IMR-90 (cell line): ENCODE results near the gene GABRG2. TPM values are rescaled to one million over a fixed set of nuclear protein-coding genes. Genes with fewer than 3 reads are reported as not detected.

ENCODE experiments used
- ATAC-seq: fragments of 200-7000 bp; cut with Tn5 transposase; 2 replicates; pipeline ENCODE4 v1.9.1; 2020; ENCODE audit warnings: low read depth, mild to moderate bottlenecking, moderate library complexity
- BruUV-seq: library from RNA; stranded (reverse); fragments of 400-500 nt; replicated peaks from 2 replicates; lab custom pipeline; 2021; lab: Mats Ljungman, UMichigan
- CTCF ChIA-PET: fragments of 300-600 bp; formaldehyde crosslinking; extraction: SDS; loops from one replicate; lab custom pipeline; 2021; ENCODE audit warnings: antibody characterized with exemption; lab: Yijun Ruan, JAX
- POLR2A ChIA-PET: fragments of 300-600 bp; sonication (Branson Sonifier 250); formaldehyde crosslinking; loops from one replicate; lab custom pipeline; 2022; ENCODE audit warnings: antibody characterized with exemption; ENCODE audit not compliant: unreplicated experiment; lab: Charles Lee
- DNase-seq: peaks from one replicate; pipeline ENCODE4 v3.0.0; 2013
- H2AFZ ChIP-seq: replicated peaks from 2 replicates; pipeline ENCODE3; 2013; ENCODE audit warnings: low read length, mild to moderate bottlenecking; ENCODE audit not compliant: poor library complexity
- H2AK5ac ChIP-seq: 2 replicates; pipeline ENCODE4 v1.6.1; 2013; ENCODE audit warnings: low read depth, low read length, inconsistent platforms
- H2AK9ac ChIP-seq: replicated peaks from 2 replicates; pipeline ENCODE3; 2013; ENCODE audit warnings: mild to moderate bottlenecking, low read depth, low read length, moderate library complexity; ENCODE audit not compliant: poor library complexity
- H2BK120ac ChIP-seq: 2 replicates; pipeline ENCODE4 v1.6.1; 2013; ENCODE audit warnings: low read depth, low read length, inconsistent platforms
- H2BK15ac ChIP-seq: 3 replicates; pipeline ENCODE4 v1.6.1; 2013; ENCODE audit warnings: low read depth, low read length, inconsistent platforms
- H2BK20ac ChIP-seq: 2 replicates; pipeline ENCODE4 v1.6.1; 2013; ENCODE audit warnings: low read depth, mild to moderate bottlenecking, inconsistent platforms, low read length, moderate library complexity
- H2BK5ac ChIP-seq: 2 replicates; pipeline ENCODE4 v1.6.1; 2013; ENCODE audit warnings: mild to moderate bottlenecking, low read depth, low read length, inconsistent platforms; ENCODE audit not compliant: poor library complexity, severe bottlenecking
- H3K14ac ChIP-seq: replicated peaks from 2 replicates; pipeline ENCODE4 v1.6.1; 2013; ENCODE audit warnings: low read depth, low read length, inconsistent platforms
- H3K18ac ChIP-seq: 2 replicates; pipeline ENCODE4 v1.6.1; 2013; ENCODE audit warnings: low read depth, low read length, control low read depth
- H3K23ac ChIP-seq: 2 replicates; pipeline ENCODE4 v1.6.1; 2013; ENCODE audit warnings: low read depth, low read length, inconsistent platforms
- H3K27ac ChIP-seq: 2 replicates; pipeline ENCODE4 v1.5.1; 2013; ENCODE audit warnings: mild to moderate bottlenecking, control low read depth, low read length; ENCODE audit not compliant: insufficient read depth
- H3K27me3 ChIP-seq: 2 replicates; pipeline ENCODE4 v1.6.1; 2013; ENCODE audit warnings: low read length; ENCODE audit not compliant: control insufficient read depth, insufficient read depth
- H3K36me3 ChIP-seq: 2 replicates; pipeline ENCODE4 v1.6.1; 2013; ENCODE audit warnings: low read length, mixed read lengths; ENCODE audit not compliant: control insufficient read depth, insufficient read depth
- H3K4ac ChIP-seq: 2 replicates; pipeline ENCODE4 v1.6.1; 2013; ENCODE audit warnings: low read depth, low read length, inconsistent platforms
- H3K4me1 ChIP-seq: 2 replicates; pipeline ENCODE4 v1.6.1; 2013; ENCODE audit warnings: low read length, mixed read lengths; ENCODE audit not compliant: control insufficient read depth, insufficient read depth
- H3K4me2 ChIP-seq: 2 replicates; pipeline ENCODE4 v1.6.1; 2013; ENCODE audit warnings: low read depth, mild to moderate bottlenecking, control low read depth, low read length, moderate library complexity
- H3K4me3 ChIP-seq: 2 replicates; pipeline ENCODE4 v1.5.1; 2013; ENCODE audit warnings: low read depth, mild to moderate bottlenecking, control low read depth, low read length, moderate library complexity; ENCODE audit not compliant: insufficient read depth
- H3K56ac ChIP-seq: 2 replicates; pipeline ENCODE4 v1.6.1; 2013; ENCODE audit warnings: low read length, inconsistent platforms; ENCODE audit not compliant: insufficient read depth; ENCODE audit errors: extremely low read depth
- H3K79me1 ChIP-seq, 2 experiments: 2 replicates each; pipeline ENCODE4 v1.6.1; 2013; ENCODE audit warnings: low read length in 2 of 2, inconsistent platforms in 1 of 2, low read depth in 1 of 2
- H3K9ac ChIP-seq: 2 replicates; pipeline ENCODE4 v1.6.1; 2013; ENCODE audit warnings: low read depth, low read length, control low read depth
- H3K9me1 ChIP-seq: 2 replicates; pipeline ENCODE4 v1.6.1; 2013; ENCODE audit warnings: low read length, inconsistent platforms; ENCODE audit not compliant: insufficient read depth
- H3K9me3 ChIP-seq: 2 replicates; pipeline ENCODE4 v1.6.1; 2013; ENCODE audit warnings: low read length; ENCODE audit not compliant: control insufficient read depth, insufficient read depth
- H4K20me1 ChIP-seq: 2 replicates; pipeline ENCODE4 v1.6.1; 2013; ENCODE audit warnings: low read length, inconsistent platforms; ENCODE audit not compliant: insufficient read depth
- H4K5ac ChIP-seq: 2 replicates; pipeline ENCODE4 v1.6.1; 2013; ENCODE audit warnings: mild to moderate bottlenecking, low read depth, low read length, control low read depth
- H4K8ac ChIP-seq, 2 experiments: 2 replicates each; pipeline ENCODE4 v1.6.1; 2013; ENCODE audit warnings: low read depth in 2 of 2, low read length in 2 of 2, control low read depth in 1 of 2, inconsistent platforms in 1 of 2
- H4K91ac ChIP-seq: 2 replicates; pipeline ENCODE4 v1.6.1; 2013; ENCODE audit warnings: low read depth, low read length, inconsistent platforms; ENCODE audit not compliant: insufficient read depth
- CHD1 ChIP-seq: IDR thresholded peaks from 2 replicates; pipeline ENCODE4 v1.6.1; 2012; ENCODE audit warnings: low read depth, low read length, improper control_type of control experiment
- RAD21 ChIP-seq: IDR thresholded peaks from 2 replicates; pipeline ENCODE4 v1.6.1; 2012; ENCODE audit warnings: low read length, improper control_type of control experiment
- RCOR1 ChIP-seq: IDR thresholded peaks from 2 replicates; pipeline ENCODE4 v1.6.1; 2012; ENCODE audit warnings: mild to moderate bottlenecking, low read length, improper control_type of control experiment; ENCODE audit not compliant: insufficient replicate concordance
- WGBS, 2 experiments: methylation state at CpG; one replicate each; pipeline versions ENCODE4 v1.1.5 to v1.1.7; 2013; ENCODE audit warnings: missing lambda C conversion rate in 2 of 2; ENCODE audit not compliant: insufficient read length in 1 of 2; ENCODE audit errors: extremely low coverage in 2 of 2; 5-methylcytosine and 5-hydroxymethylcytosine counted together
- dilution Hi-C: fragments of 300-500 bp; cut with HindIII; formaldehyde crosslinking; loops from one replicate; pipeline ENCODE4 v1.14.3; 2018; ENCODE audit warnings: low sequenced_read_pairs; ENCODE audit not compliant: unreplicated experiment
- in situ Hi-C: fragments of 300-500 bp; cut with MboI; formaldehyde crosslinking; loops from 3 replicates; pipeline ENCODE4 v1.14.3; 2019; ENCODE audit warnings: low sequenced_read_pairs, inconsistent platforms, mixed read lengths
- intact Hi-C: fragments of 100-400 bp; cut with micrococcal nuclease; formaldehyde crosslinking; loops from 2 replicates; pipeline ENCODE4 v1.10.0; 2022
- polyA plus RNA-seq, 3 experiments: library from polyadenylated mRNA; depleted of rRNA; stranded (reverse); fragments of >200 nt; gene quantifications; 2 replicates each; pipeline ENCODE4 v1.2.3, GENCODE V29; 2012; ENCODE audit warnings: low replicate concordance in 1 of 3
- total RNA-seq: library from RNA; depleted of rRNA; stranded (reverse); fragments of >200 nt; gene quantifications from 2 replicates; pipeline ENCODE4 v1.2.3, GENCODE V29; 2012

GABRG2 gene
- total and polyA plus RNA-seq, 2 of the 4 experiments (the other 2 are of a cell fraction): not detected

GRCh38 chr5:162068412-162068811 is 839 bp downstream of the GABRG2 start:
- Histone ChIP-seq H3K4me1 (no peaks in the 10 kb centered on the region), H2BK15ac (no peak overlapping the region), H3K23ac (no peak overlapping the region), H2BK5ac (no peak overlapping the region), H3K56ac (no peak overlapping the region), H2BK120ac (no peak overlapping the region), H3K4me3 (no peak overlapping the region), H4K8ac (no peak overlapping the region), H3K9me3 (peaks cover 7% of the 10 kb centered on the region), H3K18ac (no peak overlapping the region), H3K9me1 (no peaks in the 10 kb centered on the region), H3K27ac (no peak overlapping the region), H3K79me1 (no peaks in the 10 kb centered on the region), H2AK9ac (no peak overlapping the region), H4K91ac (no peak overlapping the region), H2AK5ac (no peak overlapping the region), H3K27me3 (no peaks in the 10 kb centered on the region), H4K20me1 (no peaks in the 10 kb centered on the region), H3K4me2 (no peak overlapping the region), H4K5ac (no peak overlapping the region), H3K9ac (no peak overlapping the region), H2BK20ac (no peak overlapping the region), H2AFZ (no peak overlapping the region), H3K36me3 (no peaks in the 10 kb centered on the region), H3K4ac (no peak overlapping the region), H3K14ac (no peak overlapping the region)
- WGBS, 2 experiments: no CpG with 5 or more reads among the region's 12 CpGs
- in situ Hi-C loops (no loop called here), dilution Hi-C loops (no loop called here), intact Hi-C loops (no loop called here)
- no TSS peak for BruUV-seq
- POLR2A ChIA-PET: no interaction called here
- DNase-seq: no peak
- TF ChIP-seq CHD1: no peak
- no peak for TF ChIP-seq RAD21
- TF ChIP-seq RCOR1: no peak
- CTCF ChIA-PET: no interaction called here
- no peak for ATAC-seq
